IMR-90 (cell line): ENCODE measurements around the gene TAF4.
A peak's percentile ranks its signal among the peaks of the same experiment; 100 is the strongest.

ENCODE experiments used
- CEBPB ChIP-seq: IDR thresholded peaks from 2 replicates; pipeline ENCODE4 v1.6.1; 2012; ENCODE audit warnings: low read depth, low read length, improper control_type of control experiment
- CHD1 ChIP-seq: IDR thresholded peaks from 2 replicates; pipeline ENCODE4 v1.6.1; 2012; ENCODE audit warnings: low read depth, low read length, improper control_type of control experiment
- CTCF ChIP-seq: conservative IDR thresholded peaks from 2 replicates; pipeline ENCODE4 v1.5.1; 2012; ENCODE audit warnings: mild to moderate bottlenecking, low read depth, low read length, improper control_type of control experiment
- ELK1 ChIP-seq: fragments of 150-350 bp; IDR thresholded peaks from 2 replicates; pipeline ENCODE4 v1.6.1; 2016; ENCODE audit warnings: low read depth, mild to moderate bottlenecking, low read length, moderate library complexity, borderline replicate concordance
- FOS ChIP-seq: fragments of 150-350 bp; IDR thresholded peaks from 2 replicates; pipeline ENCODE4 v1.6.1; 2016; ENCODE audit warnings: low read depth, low read length
- MAFK ChIP-seq: IDR thresholded peaks from 2 replicates; pipeline ENCODE4 v1.6.1; 2012; ENCODE audit warnings: low read depth, low read length, improper control_type of control experiment
- MXI1 ChIP-seq: IDR thresholded peaks from 2 replicates; pipeline ENCODE4 v1.6.1; 2012; ENCODE audit warnings: low read depth, mild to moderate bottlenecking, low read length, moderate library complexity, borderline replicate concordance
- POLR2A ChIP-seq: IDR thresholded peaks from 2 replicates; pipeline ENCODE4 v1.6.1; 2012; ENCODE audit warnings: mild to moderate bottlenecking, low read depth, low read length
- RAD21 ChIP-seq: IDR thresholded peaks from 2 replicates; pipeline ENCODE4 v1.6.1; 2012; ENCODE audit warnings: low read length, improper control_type of control experiment
- RFX5 ChIP-seq: IDR thresholded peaks from 2 replicates; pipeline ENCODE4 v1.8.0; 2012; ENCODE audit warnings: low read depth, mild to moderate bottlenecking, low read length, moderate library complexity
- USF2 ChIP-seq: fragments of 150-350 bp; IDR thresholded peaks from 2 replicates; pipeline ENCODE4 v1.6.1; 2017; ENCODE audit warnings: mild to moderate bottlenecking, antibody characterized with exemption, low read length, low read depth

GRCh38 chr20:62065674-62066338 is at the start of gene TAF4:
- no peak for TF ChIP-seq MAFK
- TF ChIP-seq USF2, result no peak
- TF ChIP-seq ELK1, result no peak
- TF ChIP-seq CTCF, result no peak
- no peak for TF ChIP-seq FOS
- no peak for TF ChIP-seq CHD1
- TF ChIP-seq POLR2A, result peak; percentile 98
- TF ChIP-seq MXI1, result no peak; the same call in 1 of the 2 replicates
- no peak for TF ChIP-seq CEBPB
- no peak for TF ChIP-seq RAD21
- TF ChIP-seq RFX5, result no peak
